ENCODE measurements around the gene FBLN1.

DNA sequence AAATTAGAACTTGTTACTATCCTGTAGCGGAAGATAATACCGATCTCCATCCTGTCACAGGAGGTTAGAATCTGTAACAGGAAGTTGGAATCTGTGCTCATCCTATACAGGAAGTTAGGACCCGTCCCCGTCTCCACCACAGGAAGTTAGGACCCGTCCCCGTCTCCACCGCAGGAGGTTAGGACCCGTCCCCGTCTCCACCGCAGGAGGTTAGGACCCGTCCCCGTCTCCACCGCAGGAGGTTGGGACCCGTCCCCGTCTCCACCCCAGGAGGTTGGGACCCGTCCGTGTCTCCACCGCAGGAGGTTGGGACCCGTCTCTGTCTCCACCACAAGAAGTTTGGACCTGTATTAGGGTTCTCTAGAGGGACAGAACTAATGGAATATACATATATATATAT, 52.2 kb downstream of the FBLN1 start:
- TF ChIP-seq CREB1 (IDR thresholded peaks at IDR 0.05) = no peak
- TF ChIP-seq POLR2A (IDR thresholded peaks at IDR 0.05; ENCODE audit: control extremely low read depth in 1 of 2, low read depth in 2 of 2, low read length in 2 of 2) = no peak
- TF ChIP-seq, protein P1, sequence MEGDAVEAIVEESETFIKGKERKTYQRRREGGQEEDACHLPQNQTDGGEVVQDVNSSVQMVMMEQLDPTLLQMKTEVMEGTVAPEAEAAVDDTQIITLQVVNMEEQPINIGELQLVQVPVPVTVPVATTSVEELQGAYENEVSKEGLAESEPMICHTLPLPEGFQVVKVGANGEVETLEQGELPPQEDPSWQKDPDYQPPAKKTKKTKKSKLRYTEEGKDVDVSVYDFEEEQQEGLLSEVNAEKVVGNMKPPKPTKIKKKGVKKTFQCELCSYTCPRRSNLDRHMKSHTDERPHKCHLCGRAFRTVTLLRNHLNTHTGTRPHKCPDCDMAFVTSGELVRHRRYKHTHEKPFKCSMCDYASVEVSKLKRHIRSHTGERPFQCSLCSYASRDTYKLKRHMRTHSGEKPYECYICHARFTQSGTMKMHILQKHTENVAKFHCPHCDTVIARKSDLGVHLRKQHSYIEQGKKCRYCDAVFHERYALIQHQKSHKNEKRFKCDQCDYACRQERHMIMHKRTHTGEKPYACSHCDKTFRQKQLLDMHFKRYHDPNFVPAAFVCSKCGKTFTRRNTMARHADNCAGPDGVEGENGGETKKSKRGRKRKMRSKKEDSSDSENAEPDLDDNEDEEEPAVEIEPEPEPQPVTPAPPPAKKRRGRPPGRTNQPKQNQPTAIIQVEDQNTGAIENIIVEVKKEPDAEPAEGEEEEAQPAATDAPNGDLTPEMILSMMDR (IDR thresholded peaks at IDR 0.05; ENCODE audit: control extremely low read depth in 1 of 3, insufficient read depth in 1 of 3, low read depth in 1 of 3, low read length in 3 of 3) = no peak
- no peak for TF ChIP-seq EZH2 (IDR thresholded peaks at IDR 0.05; ENCODE audit: low read depth, low read length, severe bottlenecking)
- TF ChIP-seq GABPA (IDR thresholded peaks at IDR 0.05; ENCODE audit: borderline replicate concordance, insufficient read depth, low read length) = no peak
- no peak for TF ChIP-seq ZNF274 (IDR thresholded peaks at IDR 0.05; ENCODE audit: borderline replicate concordance, extremely low read depth, low read length)
- no peak for TF ChIP-seq SIX5 (IDR thresholded peaks at IDR 0.05; ENCODE audit: low read depth, low read length)
- TF ChIP-seq YY1 (IDR thresholded peaks at IDR 0.05; ENCODE audit: low read depth, low read length) = no peak
- no peak for TF ChIP-seq EGR1 (IDR thresholded peaks at IDR 0.05; ENCODE audit: borderline replicate concordance, low read depth, low read length)
- no peak for TF ChIP-seq RAD21 (IDR thresholded peaks at IDR 0.05 in 1 of 2, conservative IDR thresholded peaks at IDR 0.05 in 1 of 2; ENCODE audit: low read depth in 2 of 2, low read length in 2 of 2)
- TF ChIP-seq RXRA (IDR thresholded peaks at IDR 0.05; ENCODE audit: insufficient read depth, low read depth, low read length) = no peak
- TF ChIP-seq, protein P2, sequence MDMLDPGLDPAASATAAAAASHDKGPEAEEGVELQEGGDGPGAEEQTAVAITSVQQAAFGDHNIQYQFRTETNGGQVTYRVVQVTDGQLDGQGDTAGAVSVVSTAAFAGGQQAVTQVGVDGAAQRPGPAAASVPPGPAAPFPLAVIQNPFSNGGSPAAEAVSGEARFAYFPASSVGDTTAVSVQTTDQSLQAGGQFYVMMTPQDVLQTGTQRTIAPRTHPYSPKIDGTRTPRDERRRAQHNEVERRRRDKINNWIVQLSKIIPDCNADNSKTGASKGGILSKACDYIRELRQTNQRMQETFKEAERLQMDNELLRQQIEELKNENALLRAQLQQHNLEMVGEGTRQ (IDR thresholded peaks at IDR 0.05; ENCODE audit: low read length) = no peak

Data from H1 (cell line).